H1 (cell line): ENCODE measurements around the gene CHI3L1. TPM values are rescaled to one million over a fixed set of nuclear protein-coding genes. Genes with fewer than 3 reads are reported as not detected.

Experiments used
- CTCF ChIA-PET: fragments of 300-600 bp; sonication (Branson Sonifier 250); formaldehyde crosslinking; loops from one replicate; lab custom pipeline; 2021; ENCODE audit not compliant: partially characterized antibody; lab: Charles Lee
- POLR2A ChIA-PET: fragments of 300-600 bp; sonication (Branson Sonifier 250); formaldehyde crosslinking; loops from one replicate; lab custom pipeline; 2021; ENCODE audit warnings: inconsistent platforms; ENCODE audit not compliant: partially characterized antibody; lab: Charles Lee
- DNase-seq, 2 experiments: peaks; one replicate each; pipeline versions ENCODE4 v3.0.0 to v3.0.0-alpha.2; 2010 to 2022; ENCODE audit warnings: low spot score in 2 of 2, low read depth in 1 of 2, mixed read lengths in 1 of 2
- FAIRE-seq: peaks from 2 replicates; lab custom pipeline; 2011; peaks lifted over from hg19 to GRCh38; lab: Jason Lieb, UNC
- H2AFZ ChIP-seq: 2 replicates; pipeline ENCODE4 v1.8.1; 2012; ENCODE audit warnings: low read length, inconsistent platforms
- H2AK5ac ChIP-seq: 2 replicates; pipeline ENCODE4 v1.6.1; 2013; ENCODE audit warnings: low read depth, low read length
- H2BK120ac ChIP-seq: replicated peaks from 2 replicates; pipeline ENCODE3; 2013; ENCODE audit warnings: low read depth, low read length, inconsistent platforms
- H2BK12ac ChIP-seq: 2 replicates; pipeline ENCODE4 v1.6.1; 2013; ENCODE audit warnings: low read depth, low read length
- H2BK15ac ChIP-seq: 2 replicates; pipeline ENCODE4 v1.6.1; 2013; ENCODE audit warnings: low read length
- H2BK20ac ChIP-seq: 2 replicates; pipeline ENCODE4 v1.6.1; 2013; ENCODE audit warnings: low read length
- H2BK5ac ChIP-seq: 2 replicates; pipeline ENCODE4 v1.6.1; 2013; ENCODE audit warnings: low read depth, low read length
- H3K14ac ChIP-seq: 2 replicates; pipeline ENCODE4 v1.6.1; 2013; ENCODE audit warnings: inconsistent platforms; ENCODE audit not compliant: insufficient read length
- H3K18ac ChIP-seq: 2 replicates; pipeline ENCODE4 v1.6.1; 2013; ENCODE audit warnings: low read length; ENCODE audit errors: extremely low read depth
- H3K23ac ChIP-seq: 2 replicates; pipeline ENCODE4 v1.6.1; 2013; ENCODE audit warnings: inconsistent platforms; ENCODE audit not compliant: insufficient read length
- H3K23me2 ChIP-seq: 2 replicates; pipeline ENCODE4 v1.6.1; 2013; ENCODE audit warnings: low read depth, low read length
- H3K27ac ChIP-seq: 2 replicates; pipeline ENCODE4 v1.6.1; 2011; ENCODE audit warnings: low read depth, low read length, inconsistent platforms
- H3K27me3 ChIP-seq, 4 experiments: replicated peaks in 1 of 4; 1 replicate in 1 of 4; 2 replicates in 3 of 4; pipeline versions ENCODE4 v1.6.1 to v1.8.1; 2011 to 2013; ENCODE audit warnings: low read length in 3 of 4, mild to moderate bottlenecking in 3 of 4, inconsistent platforms in 2 of 4, mixed read lengths in 2 of 4, moderate library complexity in 1 of 4; ENCODE audit not compliant: control insufficient read depth in 3 of 4, insufficient read depth in 3 of 4; ENCODE audit errors: extremely low read depth in 1 of 4
- H3K36me3 ChIP-seq, 4 experiments: 2 replicates each; pipeline versions ENCODE4 v1.6.1 to v1.8.1; 2011 to 2013; ENCODE audit warnings: mild to moderate bottlenecking in 4 of 4, low read length in 3 of 4, moderate library complexity in 2 of 4, control low read depth in 1 of 4, inconsistent platforms in 1 of 4; ENCODE audit not compliant: insufficient read depth in 4 of 4, control insufficient read depth in 2 of 4
- H3K4ac ChIP-seq: replicated peaks from 2 replicates; pipeline ENCODE3; 2013; ENCODE audit warnings: low read length, low read depth, mixed read lengths, inconsistent platforms; ENCODE audit not compliant: insufficient read length
- H3K4me1 ChIP-seq, 4 experiments: replicated peaks in 1 of 4; 1 replicate in 1 of 4; 2 replicates in 3 of 4; pipeline versions ENCODE4 v1.6.1 to v1.8.1; 2011 to 2013; ENCODE audit warnings: low read length in 3 of 4, inconsistent platforms in 2 of 4, mixed read lengths in 1 of 4; ENCODE audit not compliant: insufficient read depth in 4 of 4, control insufficient read depth in 3 of 4
- H3K4me2 ChIP-seq, 2 experiments: 2 replicates each; pipeline versions ENCODE4 v1.6.1 to v1.8.1; 2011 to 2013; ENCODE audit warnings: low read depth in 2 of 2, low read length in 2 of 2, control low read depth in 1 of 2, inconsistent platforms in 1 of 2, mild to moderate bottlenecking in 1 of 2; ENCODE audit not compliant: insufficient read depth in 1 of 2
- H3K4me3 ChIP-seq, 4 experiments: fragments of 200-600, 300-600 bp in 1 of 4; sonication (generic), shearing (Covaris generic), sonication (Bioruptor Twin) in 1 of 4; 2 replicates each; pipeline versions ENCODE4 v1.5.1 to v1.8.1; 2011 to 2016; ENCODE audit warnings: low read length in 4 of 4, low read depth in 3 of 4, control low read depth in 2 of 4, inconsistent platforms in 2 of 4, mild to moderate bottlenecking in 2 of 4, mixed read lengths in 1 of 4, moderate library complexity in 1 of 4; ENCODE audit not compliant: insufficient read depth in 2 of 4; ENCODE audit errors: extremely low read depth in 1 of 4
- H3K56ac ChIP-seq: replicated peaks from 2 replicates; pipeline ENCODE3; 2013; ENCODE audit warnings: low read depth, mild to moderate bottlenecking, mixed read lengths, low read length, inconsistent platforms; ENCODE audit not compliant: insufficient read length
- H3K79me1 ChIP-seq: 2 replicates; pipeline ENCODE4 v1.6.1; 2013; ENCODE audit warnings: low read depth, low read length, control low read depth
- H3K79me2 ChIP-seq, 2 experiments: 2 replicates each; pipeline versions ENCODE4 v1.6.1 to v1.8.1; 2012 to 2013; ENCODE audit warnings: low read length in 2 of 2, mild to moderate bottlenecking in 2 of 2, inconsistent platforms in 1 of 2; ENCODE audit not compliant: insufficient read depth in 2 of 2, control insufficient read depth in 1 of 2
- H3K9ac ChIP-seq, 4 experiments: replicated peaks in 1 of 4; 1 replicate in 1 of 4; 2 replicates in 3 of 4; pipeline versions ENCODE4 v1.6.1 to v1.8.1; 2011 to 2013; ENCODE audit warnings: low read depth in 3 of 4, low read length in 3 of 4, control low read depth in 2 of 4, mild to moderate bottlenecking in 2 of 4, moderate library complexity in 2 of 4, inconsistent platforms in 1 of 4; ENCODE audit errors: extremely low read depth in 1 of 4
- H3K9me3 ChIP-seq, 2 experiments: 2 replicates each; pipeline versions ENCODE4 v1.6.1 to v1.8.1; 2012 to 2013; ENCODE audit warnings: mild to moderate bottlenecking in 2 of 2, moderate library complexity in 2 of 2, control low read depth in 1 of 2, inconsistent platforms in 1 of 2, low read depth in 1 of 2, low read length in 1 of 2, mixed read lengths in 1 of 2; ENCODE audit not compliant: insufficient read depth in 2 of 2
- H4K20me1 ChIP-seq, 2 experiments: replicated peaks in 1 of 2; 2 replicates each; pipeline versions ENCODE3 to v1.8.1; 2011 to 2013; ENCODE audit warnings: inconsistent platforms in 2 of 2, low read length in 2 of 2, mild to moderate bottlenecking in 1 of 2; ENCODE audit not compliant: insufficient read depth in 2 of 2, control insufficient read depth in 1 of 2
- H4K5ac ChIP-seq: 2 replicates; pipeline ENCODE4 v1.6.1; 2013; ENCODE audit warnings: low read length, low read depth, mixed read lengths, inconsistent platforms; ENCODE audit not compliant: insufficient read length
- H4K8ac ChIP-seq: 2 replicates; pipeline ENCODE4 v1.8.0; 2013; ENCODE audit warnings: mild to moderate bottlenecking, moderate library complexity, low read length, inconsistent platforms; ENCODE audit not compliant: insufficient read depth; ENCODE audit errors: extremely low read depth
- H4K91ac ChIP-seq: replicated peaks from 2 replicates; pipeline ENCODE3; 2013; ENCODE audit warnings: low read length, mixed read lengths, inconsistent platforms; ENCODE audit not compliant: insufficient read length
- ATF3 ChIP-seq: IDR thresholded peaks from 2 replicates; pipeline ENCODE4 v1.6.1; 2011; ENCODE audit warnings: low read depth, mild to moderate bottlenecking, low read length; ENCODE audit not compliant: insufficient read depth
- CBX8 ChIP-seq: fragments of 300-800, 300-1000 bp; sonication (generic); IDR thresholded peaks from 2 replicates; pipeline ENCODE4 v1.7.1; 2016; ENCODE audit warnings: low read depth, low read length, borderline replicate concordance
- CEBPB ChIP-seq: IDR thresholded peaks from 2 replicates; pipeline ENCODE4 v1.6.1; 2012; ENCODE audit warnings: low read depth, low read length
- CREB1 ChIP-seq: IDR thresholded peaks from 2 replicates; pipeline ENCODE4 v1.6.1; 2012; ENCODE audit warnings: inconsistent platforms
- E2F6 ChIP-seq: IDR thresholded peaks from 2 replicates; pipeline ENCODE4 v1.6.1; 2012; ENCODE audit warnings: inconsistent platforms
- GABPA ChIP-seq: IDR thresholded peaks from 2 replicates; pipeline ENCODE4 v1.6.1; 2011; ENCODE audit warnings: mild to moderate bottlenecking, low read length, moderate library complexity, borderline replicate concordance; ENCODE audit not compliant: insufficient read depth
- MAFK ChIP-seq: IDR thresholded peaks from 2 replicates; pipeline ENCODE4 v1.6.1; 2012; ENCODE audit warnings: low read depth, mild to moderate bottlenecking, improper control_type of control experiment, low read length
- RXRA ChIP-seq: IDR thresholded peaks from 2 replicates; pipeline ENCODE4 v1.6.1; 2011; ENCODE audit warnings: low read depth, mild to moderate bottlenecking, low read length, moderate library complexity; ENCODE audit not compliant: insufficient read depth
- SIN3A ChIP-seq, 2 experiments: IDR thresholded peaks in 1 of 2; conservative IDR thresholded peaks in 1 of 2; 2 replicates each; pipeline ENCODE4 v1.6.1; 2011 to 2012; ENCODE audit warnings: low read length in 2 of 2, improper control_type of control experiment in 1 of 2, low read depth in 1 of 2, mild to moderate bottlenecking in 1 of 2
- SIRT6 ChIP-seq: IDR thresholded peaks from one replicate; pipeline ENCODE4 v1.7.1; 2012; ENCODE audit warnings: low read length, inconsistent platforms
- SP1 ChIP-seq: IDR thresholded peaks from 2 replicates; pipeline ENCODE4 v1.6.1; 2011; ENCODE audit warnings: low read depth, low read length
- ZNF274 ChIP-seq: IDR thresholded peaks from 2 replicates; pipeline ENCODE4 v1.7.0; 2012; ENCODE audit warnings: low read length, borderline replicate concordance; ENCODE audit errors: extremely low read depth
- WGBS, 2 experiments: shearing (Covaris generic) in 1 of 2; methylation state at CpG; one replicate each; pipeline versions ENCODE4 v1.1.6 to v1.1.7; 2013 to 2015; ENCODE audit warnings: low lambda C conversion rate in 2 of 2, mixed read lengths in 2 of 2, inconsistent platforms in 1 of 2, low coverage in 1 of 2, missing lambda C conversion rate in 1 of 2; ENCODE audit not compliant: insufficient replicate concordance in 2 of 2, insufficient coverage in 1 of 2, insufficient read length in 1 of 2; ENCODE audit errors: extremely low coverage in 1 of 2, missing lambda C conversion rate in 1 of 2; 5-methylcytosine and 5-hydroxymethylcytosine counted together
- polyA plus RNA-seq, 7 experiments: library from polyadenylated mRNA; depleted of rRNA in 3 of 7; stranded (reverse) in 5 of 7; unstranded in 2 of 7; fragments of >200 nt in 5 of 7; fragments of 200-250 nt in 2 of 7; gene quantifications; 1 replicate in 5 of 7; 2 replicates in 1 of 7; 4 replicates in 1 of 7; pipeline versions ENCODE4 v1.2.1 to v1.2.3, GENCODE V29; 2011 to 2013; ENCODE audit warnings: missing spikeins in 2 of 7, mixed read lengths in 2 of 7
- total RNA-seq: library from RNA; stranded (reverse); fragmentation: NEBNext Ultra II Directional; extraction: Animal tissue kit (Norgen Biotek cat#: 25700); gene quantifications from 2 replicates; pipeline ENCODE4 v1.2.1, GENCODE V29; 2021

Gene CHI3L1
- total and polyA plus RNA-seq, 2 of the 8 experiments (the other 6 are each of a cell fraction or from before 2014, with no cell fraction given) = 1.0 TPM; not detected in 1

GRCh38 chr1:203177470-203178039, 8.9 kb downstream of the CHI3L1 start:
- no peak overlapping the region for H3K4me2 ChIP-seq
- H4K5ac ChIP-seq = no peak overlapping the region
- H3K23me2 ChIP-seq = no peaks in the 10 kb centered on the region
- ChIA-PET POLR2A (no interaction called here), CTCF (interaction anchor here (0.6 to 12.8 kb wide), 14 partner anchors 17 to 143 kb away, joined by 3 to 140 read pairs (median 6); no protein-coding TSS in a partner anchor)
- no peaks in the 10 kb centered on the region for H4K20me1 ChIP-seq
- no peak overlapping the region for H2AFZ ChIP-seq
- H2BK120ac ChIP-seq = no peak overlapping the region
- TF ChIP-seq MAFK (no peak), SIRT6 (no peak), RXRA (no peak), CEBPB (no peak), SP1 (no peak), CREB1 (no peak), ATF3 (no peak), CBX8 (no peak), GABPA (no peak), ZNF274 (no peak), E2F6 (no peak), SIN3A (conservative IDR thresholded peaks at IDR 0.05 in 1 of 2, IDR thresholded peaks at IDR 0.05 in 1 of 2; ENCODE audit: low read depth in 1 of 2, low read length in 2 of 2) (no peak)
- H3K27me3 ChIP-seq = no peaks in the 10 kb centered on the region
- H3K23ac ChIP-seq = no peak overlapping the region
- H2BK20ac ChIP-seq = no peak overlapping the region
- H3K79me1 ChIP-seq = no peaks in the 10 kb centered on the region
- H3K27ac ChIP-seq = no peak overlapping the region
- H2AK5ac ChIP-seq = no peak overlapping the region
- no peak overlapping the region for H3K4me3 ChIP-seq
- no peak overlapping the region for H2BK12ac ChIP-seq
- H3K18ac ChIP-seq = no peak overlapping the region
- DNase-seq (no peak), FAIRE-seq (no peak)
- no peak overlapping the region for H2BK5ac ChIP-seq
- H3K79me2 ChIP-seq = no peaks in the 10 kb centered on the region
- peak overlapping the region; percentile 18; the same call in 1 of the 2 replicates for H4K8ac ChIP-seq
- no peak overlapping the region for H3K56ac ChIP-seq
- no peak overlapping the region for H3K9ac ChIP-seq
- H3K4ac ChIP-seq = no peak overlapping the region
- peaks cover 0 to 7% (median 3%) of the 10 kb centered on the region in 4 experiments; a peak in 4 of 7 replicates for H3K4me1 ChIP-seq
- no peak overlapping the region for H4K91ac ChIP-seq
- H2BK15ac ChIP-seq = peak overlapping the region; percentile 61; the same call in 1 of the 2 replicates
- H3K14ac ChIP-seq = no peak overlapping the region
- 78% methylated on average over 9 of the region's 9 CpGs; no CpG with 5 or more reads in 1 of the 2 experiments for WGBS, 2 experiments
- no peaks in the 10 kb centered on the region for H3K9me3 ChIP-seq
- no peaks in the 10 kb centered on the region for H3K36me3 ChIP-seq
